MM.1S (cell line): Measurements from ENCODE around the gene SMAD4.

Source experiments
- CTCF ChIP-seq: fragments of 300-600 bp; sonication (generic); IDR thresholded peaks from 2 replicates; pipeline ENCODE4 v1.5.1; 2016; ENCODE audit warnings: antibody characterized with exemption, low read length, mixed read lengths
- EZH2 ChIP-seq: fragments of 300-600 bp; sonication (generic); optimal IDR thresholded peaks from 2 replicates; pipeline ENCODE3; 2017; ENCODE audit warnings: low read depth, mild to moderate bottlenecking, antibody characterized with exemption, low read length, mixed read lengths
- EZH2phosphoT487 ChIP-seq: fragments of 300-600 bp; sonication (generic); IDR thresholded peaks from 2 replicates; pipeline ENCODE4 v1.6.1; 2018; ENCODE audit warnings: antibody characterized with exemption, low read length

GRCh38 chr18:51082571-51083267, 52.7 kb downstream of the SMAD4 start:
- TF ChIP-seq CTCF (no peak), EZH2 (no peak), EZH2phosphoT487 (no peak)
